WTC11 (cell line): Measurements from ENCODE around the gene STARD9. TPM values are rescaled to one million over a fixed set of nuclear protein-coding genes. Genes with fewer than 3 reads are reported as not detected.

Experiments
- ATAC-seq: fragments of 200-7000 bp; cut with Tn5 transposase; 2 replicates; pipeline ENCODE4 v1.10.0; 2021; ENCODE audit warnings: mild to moderate bottlenecking, moderate library complexity
- CTCF ChIA-PET: fragments of 300-600 bp; sonication (Branson Sonifier 250); formaldehyde crosslinking; loops from one replicate; lab custom pipeline; 2021; ENCODE audit warnings: antibody characterized with exemption; lab: Charles Lee
- POLR2A ChIA-PET: fragments of 350-600 bp; sonication (Branson Sonifier 250); formaldehyde crosslinking; loops from one replicate; lab custom pipeline; 2021; ENCODE audit warnings: antibody characterized with exemption; lab: Charles Lee
- DNase-seq: peaks from one replicate; pipeline ENCODE4 v3.0.0; 2021; ENCODE audit warnings: low spot score
- H3K27ac Mint-ChIP-seq: 2 replicates; pipeline ENCODE4 v1.8.0; 2021; ENCODE audit warnings: mixed read lengths
- H3K27me3 Mint-ChIP-seq: 2 replicates; pipeline ENCODE4 v1.8.0; 2021; ENCODE audit warnings: low read depth, mild to moderate bottlenecking, moderate library complexity, mixed read lengths
- H3K36me3 Mint-ChIP-seq: 2 replicates; pipeline ENCODE4 v1.8.0; 2021; ENCODE audit warnings: mixed read lengths
- H3K4me1 Mint-ChIP-seq: 2 replicates; pipeline ENCODE4 v1.8.0; 2022; ENCODE audit warnings: mixed read lengths
- H3K4me3 Mint-ChIP-seq: 2 replicates; pipeline ENCODE4 v1.8.0; 2021; ENCODE audit warnings: mild to moderate bottlenecking, moderate library complexity, mixed read lengths
- H3K9me3 Mint-ChIP-seq: 2 replicates; pipeline ENCODE4 v1.8.0; 2021; ENCODE audit warnings: mixed read lengths
- ELF4 ChIP-seq: sonication (generic); formaldehyde crosslinking; IDR thresholded peaks from 2 replicates; pipeline ENCODE4 v1.8.1; 2022; ENCODE audit warnings: low read depth, mild to moderate bottlenecking, moderate library complexity, missing genetic modification reagents
- FOXP1 ChIP-seq: sonication (generic); formaldehyde crosslinking; IDR thresholded peaks from 2 replicates; pipeline ENCODE4 v1.8.0; 2022; ENCODE audit warnings: missing genetic modification reagents, mild to moderate bottlenecking, moderate library complexity, borderline replicate concordance
- PRRX2 ChIP-seq: fragments of 250-450 bp; sonication (Bioruptor Pico); IDR thresholded peaks from 2 replicates; pipeline ENCODE4 v1.8.0; 2021; ENCODE audit warnings: mild to moderate bottlenecking
- TEAD1 ChIP-seq: sonication (generic); formaldehyde crosslinking; IDR thresholded peaks from 2 replicates; pipeline ENCODE4 v1.8.0; 2022; ENCODE audit warnings: mild to moderate bottlenecking, missing genetic modification reagents
- ZNF263 ChIP-seq: sonication (generic); formaldehyde crosslinking; IDR thresholded peaks from 2 replicates; pipeline ENCODE4 v1.8.1; 2022; ENCODE audit warnings: low read depth, mild to moderate bottlenecking, moderate library complexity, missing genetic modification reagents
- ZNF416 ChIP-seq: fragments of 250-450 bp; sonication (Bioruptor Pico); IDR thresholded peaks from 2 replicates; pipeline ENCODE4 v1.9.0; 2021; ENCODE audit warnings: mild to moderate bottlenecking, inconsistent platforms
- total RNA-seq: library from RNA; stranded (reverse); gene quantifications from 3 replicates; pipeline ENCODE4 v1.2.3, GENCODE V29; 2021
- TF ChIP-seq, protein P1 (sequence below): sonication (generic); formaldehyde crosslinking; IDR thresholded peaks from 2 replicates; pipeline ENCODE4 v1.8.1; 2023; ENCODE audit warnings: mild to moderate bottlenecking, missing genetic modification reagents, borderline replicate concordance
- TF ChIP-seq, protein P2 (sequence below): fragments of 250-450 bp; sonication (Bioruptor Pico); IDR thresholded peaks from 2 replicates; pipeline ENCODE4 v1.9.0; 2021; ENCODE audit warnings: moderate library complexity, mild to moderate bottlenecking, inconsistent platforms, borderline replicate concordance
- TF ChIP-seq, protein P3 (sequence below): fragments of 250-450 bp; sonication (Bioruptor Pico); IDR thresholded peaks from 2 replicates; pipeline ENCODE4 v2.1.2; 2022; ENCODE audit warnings: mild to moderate bottlenecking, moderate library complexity
- TF ChIP-seq, protein P4 (sequence below): sonication (generic); formaldehyde crosslinking; IDR thresholded peaks from 2 replicates; pipeline ENCODE4 v1.8.0; 2022; ENCODE audit warnings: mild to moderate bottlenecking, missing genetic modification reagents
- TF ChIP-seq, protein P5 (sequence below): fragments of 250-450 bp; sonication (Bioruptor Pico); IDR thresholded peaks from 2 replicates; pipeline ENCODE4 v1.8.0; 2021; ENCODE audit warnings: mild to moderate bottlenecking
- TF ChIP-seq, protein P6 (sequence below): sonication (generic); formaldehyde crosslinking; IDR thresholded peaks from 2 replicates; pipeline ENCODE4 v1.8.1; 2022; ENCODE audit warnings: mild to moderate bottlenecking, missing genetic modification reagents, moderate library complexity, borderline replicate concordance
- TF ChIP-seq, protein P7 (sequence below): sonication (generic); formaldehyde crosslinking; IDR thresholded peaks from 2 replicates; pipeline ENCODE4 v1.8.1; 2022; ENCODE audit warnings: missing genetic modification reagents, borderline replicate concordance
- TF ChIP-seq, protein P8 (sequence below): sonication (generic); formaldehyde crosslinking; IDR thresholded peaks from 2 replicates; pipeline ENCODE4 v1.8.0; 2022; ENCODE audit warnings: mild to moderate bottlenecking, missing genetic modification reagents
- TF ChIP-seq, protein P9 (sequence below): sonication (generic); formaldehyde crosslinking; IDR thresholded peaks from 2 replicates; pipeline ENCODE4 v1.8.1; 2023; ENCODE audit warnings: mild to moderate bottlenecking, missing genetic modification reagents
- TF ChIP-seq, protein P10 (sequence below): sonication (generic); formaldehyde crosslinking; IDR thresholded peaks from 2 replicates; pipeline ENCODE4 v1.8.1; 2023; ENCODE audit warnings: mild to moderate bottlenecking, missing genetic modification reagents

Gene STARD9
- total RNA-seq, 1 experiment from 2014 or later: 5.7 TPM

DNA sequence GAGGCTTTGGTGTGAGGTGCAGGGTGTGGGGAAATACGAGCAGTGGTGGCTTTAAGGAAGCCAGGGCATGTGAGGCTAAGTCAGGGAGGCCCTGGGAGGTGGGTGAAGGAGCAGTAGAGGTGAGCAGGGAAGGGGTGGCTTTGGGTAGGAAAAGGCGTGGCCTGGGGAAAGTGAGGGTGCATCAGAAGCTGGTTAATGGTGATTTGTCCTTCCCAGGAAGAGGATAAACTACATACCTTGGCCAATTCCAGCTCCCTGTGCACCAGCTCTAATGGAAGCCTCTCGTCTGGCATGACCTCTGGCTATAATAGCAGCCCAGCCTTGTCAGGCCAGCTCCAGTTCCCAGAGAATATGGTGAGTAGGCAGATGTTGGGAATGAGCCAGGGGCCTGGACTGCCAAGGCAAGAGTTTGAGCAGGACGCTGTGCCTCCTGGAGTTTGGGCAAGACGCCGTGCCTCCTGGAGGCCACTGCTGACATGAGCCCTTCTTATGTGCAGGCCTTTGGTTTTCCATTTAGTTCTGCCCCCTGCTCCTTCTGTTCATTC is 120.2 kb downstream of the STARD9 start (continued):
- TF ChIP-seq, protein P1, sequence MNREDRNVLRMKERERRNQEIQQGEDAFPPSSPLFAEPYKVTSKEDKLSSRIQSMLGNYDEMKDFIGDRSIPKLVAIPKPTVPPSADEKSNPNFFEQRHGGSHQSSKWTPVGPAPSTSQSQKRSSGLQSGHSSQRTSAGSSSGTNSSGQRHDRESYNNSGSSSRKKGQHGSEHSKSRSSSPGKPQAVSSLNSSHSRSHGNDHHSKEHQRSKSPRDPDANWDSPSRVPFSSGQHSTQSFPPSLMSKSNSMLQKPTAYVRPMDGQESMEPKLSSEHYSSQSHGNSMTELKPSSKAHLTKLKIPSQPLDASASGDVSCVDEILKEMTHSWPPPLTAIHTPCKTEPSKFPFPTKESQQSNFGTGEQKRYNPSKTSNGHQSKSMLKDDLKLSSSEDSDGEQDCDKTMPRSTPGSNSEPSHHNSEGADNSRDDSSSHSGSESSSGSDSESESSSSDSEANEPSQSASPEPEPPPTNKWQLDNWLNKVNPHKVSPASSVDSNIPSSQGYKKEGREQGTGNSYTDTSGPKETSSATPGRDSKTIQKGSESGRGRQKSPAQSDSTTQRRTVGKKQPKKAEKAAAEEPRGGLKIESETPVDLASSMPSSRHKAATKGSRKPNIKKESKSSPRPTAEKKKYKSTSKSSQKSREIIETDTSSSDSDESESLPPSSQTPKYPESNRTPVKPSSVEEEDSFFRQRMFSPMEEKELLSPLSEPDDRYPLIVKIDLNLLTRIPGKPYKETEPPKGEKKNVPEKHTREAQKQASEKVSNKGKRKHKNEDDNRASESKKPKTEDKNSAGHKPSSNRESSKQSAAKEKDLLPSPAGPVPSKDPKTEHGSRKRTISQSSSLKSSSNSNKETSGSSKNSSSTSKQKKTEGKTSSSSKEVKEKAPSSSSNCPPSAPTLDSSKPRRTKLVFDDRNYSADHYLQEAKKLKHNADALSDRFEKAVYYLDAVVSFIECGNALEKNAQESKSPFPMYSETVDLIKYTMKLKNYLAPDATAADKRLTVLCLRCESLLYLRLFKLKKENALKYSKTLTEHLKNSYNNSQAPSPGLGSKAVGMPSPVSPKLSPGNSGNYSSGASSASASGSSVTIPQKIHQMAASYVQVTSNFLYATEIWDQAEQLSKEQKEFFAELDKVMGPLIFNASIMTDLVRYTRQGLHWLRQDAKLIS (CRISPR knock-in tag): no peak
- no peak for TF ChIP-seq ZNF416 (CRISPR knock-in tag)
- TF ChIP-seq TEAD1: no peak
- TF ChIP-seq, protein P2, sequence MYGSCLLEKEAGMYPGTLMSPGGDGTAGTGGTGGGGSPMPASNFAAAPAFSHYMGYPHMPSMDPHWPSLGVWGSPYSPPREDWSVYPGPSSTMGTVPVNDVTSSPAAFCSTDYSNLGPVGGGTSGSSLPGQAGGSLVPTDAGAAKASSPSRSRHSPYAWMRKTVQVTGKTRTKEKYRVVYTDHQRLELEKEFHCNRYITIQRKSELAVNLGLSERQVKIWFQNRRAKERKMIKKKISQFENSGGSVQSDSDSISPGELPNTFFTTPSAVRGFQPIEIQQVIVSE (CRISPR knock-in tag): no peak
- no peak for TF ChIP-seq ELF4
- TF ChIP-seq, protein P3, sequence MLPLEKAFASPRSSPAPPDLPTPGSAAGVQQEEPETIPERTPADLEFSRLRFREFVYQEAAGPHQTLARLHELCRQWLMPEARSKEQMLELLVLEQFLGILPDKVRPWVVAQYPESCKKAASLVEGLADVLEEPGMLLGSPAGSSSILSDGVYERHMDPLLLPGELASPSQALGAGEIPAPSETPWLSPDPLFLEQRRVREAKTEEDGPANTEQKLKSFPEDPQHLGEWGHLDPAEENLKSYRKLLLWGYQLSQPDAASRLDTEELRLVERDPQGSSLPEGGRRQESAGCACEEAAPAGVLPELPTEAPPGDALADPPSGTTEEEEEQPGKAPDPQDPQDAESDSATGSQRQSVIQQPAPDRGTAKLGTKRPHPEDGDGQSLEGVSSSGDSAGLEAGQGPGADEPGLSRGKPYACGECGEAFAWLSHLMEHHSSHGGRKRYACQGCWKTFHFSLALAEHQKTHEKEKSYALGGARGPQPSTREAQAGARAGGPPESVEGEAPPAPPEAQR (CRISPR knock-in tag): no peak
- TF ChIP-seq FOXP1 (CRISPR knock-in tag): no peak
- TF ChIP-seq, protein P4, sequence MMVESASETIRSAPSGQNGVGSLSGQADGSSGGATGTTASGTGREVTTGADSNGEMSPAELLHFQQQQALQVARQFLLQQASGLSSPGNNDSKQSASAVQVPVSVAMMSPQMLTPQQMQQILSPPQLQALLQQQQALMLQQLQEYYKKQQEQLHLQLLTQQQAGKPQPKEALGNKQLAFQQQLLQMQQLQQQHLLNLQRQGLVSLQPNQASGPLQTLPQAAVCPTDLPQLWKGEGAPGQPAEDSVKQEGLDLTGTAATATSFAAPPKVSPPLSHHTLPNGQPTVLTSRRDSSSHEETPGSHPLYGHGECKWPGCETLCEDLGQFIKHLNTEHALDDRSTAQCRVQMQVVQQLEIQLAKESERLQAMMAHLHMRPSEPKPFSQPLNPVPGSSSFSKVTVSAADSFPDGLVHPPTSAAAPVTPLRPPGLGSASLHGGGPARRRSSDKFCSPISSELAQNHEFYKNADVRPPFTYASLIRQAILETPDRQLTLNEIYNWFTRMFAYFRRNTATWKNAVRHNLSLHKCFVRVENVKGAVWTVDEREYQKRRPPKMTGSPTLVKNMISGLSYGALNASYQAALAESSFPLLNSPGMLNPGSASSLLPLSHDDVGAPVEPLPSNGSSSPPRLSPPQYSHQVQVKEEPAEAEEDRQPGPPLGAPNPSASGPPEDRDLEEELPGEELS (CRISPR knock-in tag): no peak

DNA sequence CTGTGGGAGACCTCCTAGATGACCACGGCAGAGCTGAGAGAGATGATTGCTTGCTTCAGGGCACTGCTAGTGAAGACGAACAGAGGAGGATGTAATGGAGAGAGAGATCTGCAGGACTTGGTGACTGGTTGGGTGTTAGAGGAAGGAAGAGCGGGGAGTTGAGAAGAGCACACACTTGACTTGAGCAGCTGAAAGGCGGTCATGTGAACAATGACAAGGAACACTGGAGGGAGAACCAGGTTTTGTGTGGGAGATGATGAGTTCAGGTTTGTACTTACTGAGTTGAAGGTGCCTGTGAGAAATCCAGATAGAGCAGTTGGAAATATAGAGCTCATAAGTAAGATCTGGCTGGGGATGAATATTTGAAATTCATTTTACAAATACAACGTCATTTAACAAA is 121.2 kb downstream of the STARD9 start:
- ATAC-seq: no peak
- DNase-seq: no peak
- ChIA-PET CTCF (no interaction called here), POLR2A (no interaction called here)
- Mint-ChIP-seq H3K27ac (no peak overlapping the region), H3K27me3 (no peaks in the 10 kb centered on the region), H3K36me3 (no peaks in the 10 kb centered on the region; the same call in 1 of the 2 replicates), H3K4me3 (no peak overlapping the region), H3K9me3 (peaks cover 9% of the 10 kb centered on the region), H3K4me1 (no peaks in the 10 kb centered on the region)
- TF ChIP-seq, protein P5, sequence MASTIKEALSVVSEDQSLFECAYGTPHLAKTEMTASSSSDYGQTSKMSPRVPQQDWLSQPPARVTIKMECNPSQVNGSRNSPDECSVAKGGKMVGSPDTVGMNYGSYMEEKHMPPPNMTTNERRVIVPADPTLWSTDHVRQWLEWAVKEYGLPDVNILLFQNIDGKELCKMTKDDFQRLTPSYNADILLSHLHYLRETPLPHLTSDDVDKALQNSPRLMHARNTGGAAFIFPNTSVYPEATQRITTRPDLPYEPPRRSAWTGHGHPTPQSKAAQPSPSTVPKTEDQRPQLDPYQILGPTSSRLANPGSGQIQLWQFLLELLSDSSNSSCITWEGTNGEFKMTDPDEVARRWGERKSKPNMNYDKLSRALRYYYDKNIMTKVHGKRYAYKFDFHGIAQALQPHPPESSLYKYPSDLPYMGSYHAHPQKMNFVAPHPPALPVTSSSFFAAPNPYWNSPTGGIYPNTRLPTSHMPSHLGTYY (CRISPR knock-in tag): no peak
- TF ChIP-seq, protein P6, sequence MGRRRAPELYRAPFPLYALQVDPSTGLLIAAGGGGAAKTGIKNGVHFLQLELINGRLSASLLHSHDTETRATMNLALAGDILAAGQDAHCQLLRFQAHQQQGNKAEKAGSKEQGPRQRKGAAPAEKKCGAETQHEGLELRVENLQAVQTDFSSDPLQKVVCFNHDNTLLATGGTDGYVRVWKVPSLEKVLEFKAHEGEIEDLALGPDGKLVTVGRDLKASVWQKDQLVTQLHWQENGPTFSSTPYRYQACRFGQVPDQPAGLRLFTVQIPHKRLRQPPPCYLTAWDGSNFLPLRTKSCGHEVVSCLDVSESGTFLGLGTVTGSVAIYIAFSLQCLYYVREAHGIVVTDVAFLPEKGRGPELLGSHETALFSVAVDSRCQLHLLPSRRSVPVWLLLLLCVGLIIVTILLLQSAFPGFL: no peak
- TF ChIP-seq, protein P7, sequence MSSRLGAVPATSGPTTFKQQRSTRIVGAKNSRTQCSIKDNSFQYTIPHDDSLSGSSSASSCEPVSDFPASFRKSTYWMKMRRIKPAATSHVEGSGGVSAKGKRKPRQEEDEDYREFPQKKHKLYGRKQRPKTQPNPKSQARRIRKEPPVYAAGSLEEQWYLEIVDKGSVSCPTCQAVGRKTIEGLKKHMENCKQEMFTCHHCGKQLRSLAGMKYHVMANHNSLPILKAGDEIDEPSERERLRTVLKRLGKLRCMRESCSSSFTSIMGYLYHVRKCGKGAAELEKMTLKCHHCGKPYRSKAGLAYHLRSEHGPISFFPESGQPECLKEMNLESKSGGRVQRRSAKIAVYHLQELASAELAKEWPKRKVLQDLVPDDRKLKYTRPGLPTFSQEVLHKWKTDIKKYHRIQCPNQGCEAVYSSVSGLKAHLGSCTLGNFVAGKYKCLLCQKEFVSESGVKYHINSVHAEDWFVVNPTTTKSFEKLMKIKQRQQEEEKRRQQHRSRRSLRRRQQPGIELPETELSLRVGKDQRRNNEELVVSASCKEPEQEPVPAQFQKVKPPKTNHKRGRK (CRISPR knock-in tag): no peak
- TF ChIP-seq, protein P8, sequence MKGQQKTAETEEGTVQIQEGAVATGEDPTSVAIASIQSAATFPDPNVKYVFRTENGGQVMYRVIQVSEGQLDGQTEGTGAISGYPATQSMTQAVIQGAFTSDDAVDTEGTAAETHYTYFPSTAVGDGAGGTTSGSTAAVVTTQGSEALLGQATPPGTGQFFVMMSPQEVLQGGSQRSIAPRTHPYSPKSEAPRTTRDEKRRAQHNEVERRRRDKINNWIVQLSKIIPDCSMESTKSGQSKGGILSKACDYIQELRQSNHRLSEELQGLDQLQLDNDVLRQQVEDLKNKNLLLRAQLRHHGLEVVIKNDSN (CRISPR knock-in tag): no peak
- TF ChIP-seq PRRX2 (CRISPR knock-in tag) (no peak), ELF4 (no peak), ZNF263 (no peak)
- TF ChIP-seq, protein P9, sequence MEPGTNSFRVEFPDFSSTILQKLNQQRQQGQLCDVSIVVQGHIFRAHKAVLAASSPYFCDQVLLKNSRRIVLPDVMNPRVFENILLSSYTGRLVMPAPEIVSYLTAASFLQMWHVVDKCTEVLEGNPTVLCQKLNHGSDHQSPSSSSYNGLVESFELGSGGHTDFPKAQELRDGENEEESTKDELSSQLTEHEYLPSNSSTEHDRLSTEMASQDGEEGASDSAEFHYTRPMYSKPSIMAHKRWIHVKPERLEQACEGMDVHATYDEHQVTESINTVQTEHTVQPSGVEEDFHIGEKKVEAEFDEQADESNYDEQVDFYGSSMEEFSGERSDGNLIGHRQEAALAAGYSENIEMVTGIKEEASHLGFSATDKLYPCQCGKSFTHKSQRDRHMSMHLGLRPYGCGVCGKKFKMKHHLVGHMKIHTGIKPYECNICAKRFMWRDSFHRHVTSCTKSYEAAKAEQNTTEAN: no peak
- TF ChIP-seq, protein P10, sequence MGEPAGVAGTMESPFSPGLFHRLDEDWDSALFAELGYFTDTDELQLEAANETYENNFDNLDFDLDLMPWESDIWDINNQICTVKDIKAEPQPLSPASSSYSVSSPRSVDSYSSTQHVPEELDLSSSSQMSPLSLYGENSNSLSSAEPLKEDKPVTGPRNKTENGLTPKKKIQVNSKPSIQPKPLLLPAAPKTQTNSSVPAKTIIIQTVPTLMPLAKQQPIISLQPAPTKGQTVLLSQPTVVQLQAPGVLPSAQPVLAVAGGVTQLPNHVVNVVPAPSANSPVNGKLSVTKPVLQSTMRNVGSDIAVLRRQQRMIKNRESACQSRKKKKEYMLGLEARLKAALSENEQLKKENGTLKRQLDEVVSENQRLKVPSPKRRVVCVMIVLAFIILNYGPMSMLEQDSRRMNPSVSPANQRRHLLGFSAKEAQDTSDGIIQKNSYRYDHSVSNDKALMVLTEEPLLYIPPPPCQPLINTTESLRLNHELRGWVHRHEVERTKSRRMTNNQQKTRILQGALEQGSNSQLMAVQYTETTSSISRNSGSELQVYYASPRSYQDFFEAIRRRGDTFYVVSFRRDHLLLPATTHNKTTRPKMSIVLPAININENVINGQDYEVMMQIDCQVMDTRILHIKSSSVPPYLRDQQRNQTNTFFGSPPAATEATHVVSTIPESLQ: no peak
